Fibroblast of pulmonary artery (primary cell): ENCODE measurements around the gene FAM149B1.

ENCODE experiments used
- DNase-seq: peaks from one replicate; pipeline ENCODE4 v3.0.0-alpha.2; 2010; ENCODE audit warnings: low read depth
- H3K4me3 ChIP-seq: replicated peaks from 2 replicates; pipeline ENCODE4 v1.5.1; 2011; ENCODE audit warnings: low read depth, mild to moderate bottlenecking, control low read depth, low read length, moderate library complexity
- CTCF ChIP-seq: IDR thresholded peaks from 2 replicates; pipeline ENCODE4 v1.5.1; 2011; ENCODE audit warnings: mild to moderate bottlenecking, control low read depth, low read length, inconsistent platforms; ENCODE audit errors: missing control alignments

FAM149B1 gene

GRCh38 chr10:73169320-73169719, 1.4 kb downstream of the FAM149B1 start:
- peak overlapping the region; percentile 91 for H3K4me3 ChIP-seq
- no peak for TF ChIP-seq CTCF
- no peak for DNase-seq

GRCh38 chr10:73172867-73173266, 4.9 kb downstream of the FAM149B1 start:
- DNase-seq, result no peak
- no peak overlapping the region for H3K4me3 ChIP-seq
- no peak for TF ChIP-seq CTCF

- H3K4me3 ChIP-seq, result no peak overlapping the region
- DNase-seq, result no peak
- no peak for TF ChIP-seq CTCF
These were observed 6.4 kb downstream of the FAM149B1 start for GRCh38 chr10:73174148-73174925.

GRCh38 chr10:73182568-73182967, 14.6 kb downstream of the FAM149B1 start:
- H3K4me3 ChIP-seq, result no peak overlapping the region
- peak; percentile 60 for DNase-seq
- no peak for TF ChIP-seq CTCF

- peak; percentile 64 for DNase-seq
- no peak for TF ChIP-seq CTCF
- no peak overlapping the region for H3K4me3 ChIP-seq
These were observed 15.9 kb downstream of the FAM149B1 start for GRCh38 chr10:73183667-73184281.

- no peak for TF ChIP-seq CTCF
- no peak for DNase-seq
- H3K4me3 ChIP-seq, result no peak overlapping the region
These were observed 18.3 kb downstream of the FAM149B1 start for GRCh38 chr10:73186266-73186665.
